Right renal pelvis (tissue), 4 donors: ENCODE measurements around the gene PRR36. TPM values are rescaled to one million over a fixed set of nuclear protein-coding genes. Genes with fewer than 3 reads are reported as not detected.

Experiments used
- DNase-seq, 4 donors: peaks; one replicate each; pipeline ENCODE4 v3.0.0-alpha.2; 2013; ENCODE audit warnings: low read depth in 4 of 4, low spot score in 3 of 4, missing footprints in 1 of 4
- polyA plus RNA-seq, 4 donors: library from polyadenylated mRNA; unstranded; fragments of 120-200 nt; gene quantifications; one replicate each; pipeline ENCODE4 v1.2.1, GENCODE V29; 2013; ENCODE audit not compliant: insufficient read length in 4 of 4

PRR36 gene
- polyA plus RNA-seq, 4 donors = 5.6 to 9.4 (median 7.6) TPM

- no peak for DNase-seq
Measured at GRCh38 chr19:7823686-7824301, 50.4 kb downstream of the PRR36 start.

GRCh38 chr19:7822910-7823515 lies 51.2 kb downstream of the PRR36 start:
- no peak for DNase-seq

GRCh38 chr19:7820588-7820987 lies 53.6 kb downstream of the PRR36 start:
- DNase-seq = no peak

- DNase-seq = no peak
Measured at GRCh38 chr19:7819337-7819736, 54.9 kb downstream of the PRR36 start.

GRCh38 chr19:7818806-7819205 lies 55.4 kb downstream of the PRR36 start:
- no peak for DNase-seq

Other genes starting within 250 kb of the PRR36 start
- gene XAB2, start 244.8 kb downstream of the PRR36 start, polyA plus RNA-seq = 10 to 100 TPM; 33.3 to 47.0 (median 34.9) TPM
- gene PET100, start 244.6 kb downstream of the PRR36 start, polyA plus RNA-seq = 100 to 1,000 TPM in 2 of 4 donors, 10 to 100 TPM in 2; 86.2 to 115 (median 105) TPM
- gene PCP2, start 240.7 kb downstream of the PRR36 start, polyA plus RNA-seq = 1 to 10 TPM in 2 of 4 donors, under 1 TPM in 2; 0.82 to 1.6 (median 1.0) TPM
- gene STXBP2, start 237.3 kb downstream of the PRR36 start, polyA plus RNA-seq = 10 to 100 TPM; 54.9 to 68.0 (median 66.3) TPM
- 1 to 10 TPM in 2 of 4 donors, under 1 TPM in 2; 0.34 to 1.5 (median 1.0) TPM for gene RETN, start 205.3 kb downstream of the PRR36 start, polyA plus RNA-seq
- under 1 TPM; 0.11 to 0.66 (median 0.17) TPM for gene MCEMP1, start 197.3 kb downstream of the PRR36 start, polyA plus RNA-seq
- 10 to 100 TPM; 40.6 to 72.7 (median 48.4) TPM for gene TRAPPC5, start 193.6 kb downstream of the PRR36 start, polyA plus RNA-seq
- under 1 TPM in 3 of 4 donors, not detected in 1; 0.15 to 0.29 (median 0.17) TPM for gene FCER2, start 172.3 kb downstream of the PRR36 start, polyA plus RNA-seq
- under 1 TPM in 1 of 4 donors, not detected in 3; 0.13 TPM for gene CLEC4G, start 142.3 kb downstream of the PRR36 start, polyA plus RNA-seq
- gene CD209, start 126.9 kb downstream of the PRR36 start, polyA plus RNA-seq = 1 to 10 TPM; 1.0 to 1.7 (median 1.3) TPM
- gene CLEC4M, start 111.1 kb downstream of the PRR36 start, polyA plus RNA-seq = 1 to 10 TPM; 2.6 to 3.7 (median 3.3) TPM
- 10 to 100 TPM; 15.4 to 19.0 (median 16.1) TPM for gene EVI5L, start 44.2 kb downstream of the PRR36 start, polyA plus RNA-seq
- gene LRRC8E, start 14.1 kb upstream of the PRR36 start, polyA plus RNA-seq = 1 to 10 TPM; 2.3 to 2.9 (median 2.5) TPM
- 10 to 100 TPM; 25.9 to 35.8 (median 26.2) TPM for gene MAP2K7, start 29.5 kb upstream of the PRR36 start, polyA plus RNA-seq
- 1 to 10 TPM in 1 of 4 donors, under 1 TPM in 3; 0.28 to 1.1 (median 0.60) TPM for gene TGFBR3L, start 40.4 kb upstream of the PRR36 start, polyA plus RNA-seq
- 10 to 100 TPM; 14.5 to 24.6 (median 16.6) TPM for gene SNAPC2, start 45.9 kb upstream of the PRR36 start, polyA plus RNA-seq
- 10 to 100 TPM; 13.5 to 38.3 (median 19.1) TPM for gene CTXN1, start 51.7 kb upstream of the PRR36 start, polyA plus RNA-seq
- gene TIMM44, start 69.3 kb upstream of the PRR36 start, polyA plus RNA-seq = 10 to 100 TPM; 36.2 to 50.2 (median 37.9) TPM
- gene ELAVL1, start 131.3 kb upstream of the PRR36 start, polyA plus RNA-seq = 10 to 100 TPM; 87.8 to 91.8 (median 89.0) TPM
- under 1 TPM in 3 of 4 donors, not detected in 1; 0.39 to 0.73 (median 0.57) TPM for gene CCL25, start 178.4 kb upstream of the PRR36 start, polyA plus RNA-seq